HepG2 (cell line): ENCODE measurements around the gene ANTKMT. TPM values are rescaled to one million over a fixed set of nuclear protein-coding genes. Genes with fewer than 3 reads are reported as not detected.
A peak's percentile ranks its signal among the peaks of the same experiment; 100 is the strongest.

Experiments used
- ATAC-seq: fragments of 200-7000 bp; cut with Tn5 transposase; 3 replicates; pipeline ENCODE4 v1.9.1; 2020; ENCODE audit warnings: mild to moderate bottlenecking, moderate library complexity
- BruUV-seq: library from RNA; stranded (reverse); fragments of 400-500 nt; replicated peaks from 2 replicates; lab custom pipeline; 2021; lab: Mats Ljungman, UMichigan
- CTCF ChIA-PET: fragments of 300-600 bp; formaldehyde crosslinking; extraction: SDS; loops from one replicate; lab custom pipeline; 2021; ENCODE audit warnings: low total read pairs, inconsistent platforms, low intra/inter-chr PET ratio; lab: Yijun Ruan, JAX
- POLR2A ChIA-PET: fragments of 350-600 bp; sonication (Branson Sonifier 250); formaldehyde crosslinking; loops from one replicate; lab custom pipeline; 2020; ENCODE audit warnings: antibody characterized with exemption, inconsistent platforms; lab: Yijun Ruan, JAX
- DNase-seq: peaks from one replicate; pipeline ENCODE4 v3.0.0-alpha.2; 2015; ENCODE audit warnings: low spot score
- FAIRE-seq: peaks from 3 replicates; lab custom pipeline; 2011; peaks lifted over from hg19 to GRCh38; lab: Jason Lieb, UNC
- H2AFZ ChIP-seq: one replicate; pipeline ENCODE4 v1.6.1; 2011; ENCODE audit warnings: low read length, inconsistent platforms
- H3K27ac ChIP-seq: fragments of 300-600 bp; 3 replicates; pipeline ENCODE4 v1.8.0; 2011; ENCODE audit warnings: mixed run types, mild to moderate bottlenecking, mixed read lengths, low read length, inconsistent platforms; ENCODE audit not compliant: insufficient read depth; ENCODE audit errors: extremely low read length
- H3K27me3 ChIP-seq, 2 experiments: fragments of 200-600 bp in 1 of 2; 2 replicates in 1 of 2; 3 replicates in 1 of 2; pipeline versions ENCODE4 v1.6.0 to v1.8.0; 2011; ENCODE audit warnings: low read length in 2 of 2, mild to moderate bottlenecking in 2 of 2, moderate library complexity in 2 of 2, inconsistent platforms in 1 of 2; ENCODE audit not compliant: insufficient read depth in 2 of 2, control insufficient read depth in 1 of 2
- H3K36me3 ChIP-seq, 2 experiments: fragments of 200-600 bp in 1 of 2; replicated peaks in 1 of 2; 2 replicates in 1 of 2; 3 replicates in 1 of 2; pipeline versions ENCODE4 v1.5.1 to v1.8.0; 2011; ENCODE audit warnings: low read length in 2 of 2, inconsistent platforms in 1 of 2; ENCODE audit not compliant: insufficient read depth in 2 of 2, control insufficient read depth in 1 of 2
- H3K4me1 ChIP-seq: 2 replicates; pipeline ENCODE4 v1.5.1; 2012; ENCODE audit warnings: low read length, inconsistent platforms; ENCODE audit not compliant: insufficient read depth
- H3K4me2 ChIP-seq: 2 replicates; pipeline ENCODE4 v1.6.0; 2011; ENCODE audit warnings: low read depth, low read length, inconsistent platforms
- H3K4me3 ChIP-seq, 3 experiments: fragments of 200-600 bp in 1 of 3; sonication (generic), shearing (Covaris generic) in 1 of 3; replicated peaks in 1 of 3; 2 replicates each; pipeline ENCODE4 v1.5.1; 2011 to 2016; ENCODE audit warnings: low read length in 3 of 3, inconsistent platforms in 2 of 3, low read depth in 2 of 3, mild to moderate bottlenecking in 2 of 3, control low read depth in 1 of 3, mixed read lengths in 1 of 3; ENCODE audit not compliant: insufficient read depth in 1 of 3
- H3K79me2 ChIP-seq: one replicate; pipeline ENCODE4 v1.6.1; 2011; ENCODE audit warnings: low read length, inconsistent platforms; ENCODE audit not compliant: insufficient read depth
- H3K9ac ChIP-seq: 2 replicates; pipeline ENCODE4 v1.6.0; 2011; ENCODE audit warnings: mild to moderate bottlenecking, low read depth, low read length, inconsistent platforms; ENCODE audit not compliant: insufficient read depth
- H3K9me3 ChIP-seq: 2 replicates; pipeline ENCODE4 v1.5.1; 2012; ENCODE audit warnings: mild to moderate bottlenecking, low read length
- H4K20me1 ChIP-seq: 2 replicates; pipeline ENCODE4 v1.6.0; 2011; ENCODE audit warnings: inconsistent platforms, mild to moderate bottlenecking, low read length, moderate library complexity; ENCODE audit not compliant: insufficient read depth
- ARID4A ChIP-seq: sonication (generic); formaldehyde crosslinking; IDR thresholded peaks from 2 replicates; pipeline ENCODE4 v1.5.0; 2020; ENCODE audit warnings: mild to moderate bottlenecking, missing genetic modification reagents, borderline replicate concordance
- GATAD2A ChIP-seq: IDR thresholded peaks from 2 replicates; pipeline ENCODE4 v1.6.1; 2016
- HNF4A ChIP-seq: sonication (generic); formaldehyde crosslinking; IDR thresholded peaks from 2 replicates; pipeline ENCODE4 v1.4.0; 2020; ENCODE audit warnings: missing genetic modification reagents
- MAZ ChIP-seq, 2 experiments: sonication (generic) in 1 of 2; formaldehyde crosslinking in 1 of 2; IDR thresholded peaks; 2 replicates each; pipeline versions ENCODE4 v1.5.0 to v1.6.1; 2012 to 2020; ENCODE audit warnings: low read depth in 2 of 2, mild to moderate bottlenecking in 2 of 2, borderline replicate concordance in 1 of 2, improper control_type of control experiment in 1 of 2, low read length in 1 of 2, missing genetic modification reagents in 1 of 2, moderate library complexity in 1 of 2
- ZNF224 ChIP-seq: sonication (generic); formaldehyde crosslinking; IDR thresholded peaks from 2 replicates; pipeline ENCODE4 v1.5.0; 2020; ENCODE audit warnings: mild to moderate bottlenecking, missing genetic modification reagents
- ZNF780A ChIP-seq: sonication (generic); formaldehyde crosslinking; IDR thresholded peaks from 2 replicates; pipeline ENCODE4 v1.8.0; 2022; ENCODE audit warnings: mild to moderate bottlenecking, missing genetic modification reagents, moderate library complexity
- WGBS: methylation state at CpG from one replicate; pipeline ENCODE4 v1.1.6; 2017; ENCODE audit warnings: low lambda C conversion rate; 5-methylcytosine and 5-hydroxymethylcytosine counted together
- in situ Hi-C: cut with HindIII; loops from 2 replicates; pipeline ENCODE4 v1.10.0; 2017; ENCODE audit warnings: low pct_unique_long_range_greater_than_20kb; ENCODE audit not compliant: extremely low pct_ligation_motif_present
- intact Hi-C: fragments of 100-400 bp; cut with micrococcal nuclease; formaldehyde crosslinking; loops from one replicate; pipeline ENCODE4 v1.10.0; 2022; ENCODE audit not compliant: unreplicated experiment
- polyA plus RNA-seq, 8 experiments: library from polyadenylated mRNA; depleted of rRNA in 3 of 8; stranded (reverse) in 7 of 8; unstranded in 1 of 8; fragments of >200 nt; fragmentation: Illumina TruSeq in 4 of 8; extraction: Trizol in 4 of 8; gene quantifications; 2 replicates each; pipeline versions ENCODE4 v1.2.1 to v1.2.3, GENCODE V29; 2011 to 2016; ENCODE audit warnings: low read depth in 4 of 8, missing spikeins in 1 of 8, mixed read lengths in 1 of 8; ENCODE audit not compliant: insufficient read depth in 1 of 8
- total RNA-seq, 5 experiments: library from RNA; depleted of rRNA; stranded (reverse); fragments of >200 nt; fragmentation: Illumina TruSeq; extraction: Trizol; gene quantifications; 2 replicates each; pipeline ENCODE4 v1.2.3, GENCODE V29; 2016; ENCODE audit warnings: low read depth in 1 of 5
- TF ChIP-seq, protein P1 (sequence below): IDR thresholded peaks from 2 replicates; pipeline ENCODE4 v1.6.1; 2012; ENCODE audit warnings: low read length, improper control_type of control experiment
- TF ChIP-seq, protein P2 (sequence below): conservative IDR thresholded peaks from 2 replicates; pipeline ENCODE4 v1.6.1; 2018; ENCODE audit warnings: missing genetic modification reagents
- TF ChIP-seq, protein P3 (sequence below): IDR thresholded peaks from 2 replicates; pipeline ENCODE4 v1.6.1; 2016
- TF ChIP-seq, protein P4 (sequence below): sonication (generic); formaldehyde crosslinking; conservative IDR thresholded peaks from 2 replicates; pipeline ENCODE4 v1.5.0; 2020; ENCODE audit warnings: missing genetic modification reagents

The ANTKMT gene
- total and polyA plus RNA-seq, 2 of the 13 experiments (the other 11 are each of a cell fraction or from before 2014, with no cell fraction given) = 7.5 to 47.8 TPM

DNA sequence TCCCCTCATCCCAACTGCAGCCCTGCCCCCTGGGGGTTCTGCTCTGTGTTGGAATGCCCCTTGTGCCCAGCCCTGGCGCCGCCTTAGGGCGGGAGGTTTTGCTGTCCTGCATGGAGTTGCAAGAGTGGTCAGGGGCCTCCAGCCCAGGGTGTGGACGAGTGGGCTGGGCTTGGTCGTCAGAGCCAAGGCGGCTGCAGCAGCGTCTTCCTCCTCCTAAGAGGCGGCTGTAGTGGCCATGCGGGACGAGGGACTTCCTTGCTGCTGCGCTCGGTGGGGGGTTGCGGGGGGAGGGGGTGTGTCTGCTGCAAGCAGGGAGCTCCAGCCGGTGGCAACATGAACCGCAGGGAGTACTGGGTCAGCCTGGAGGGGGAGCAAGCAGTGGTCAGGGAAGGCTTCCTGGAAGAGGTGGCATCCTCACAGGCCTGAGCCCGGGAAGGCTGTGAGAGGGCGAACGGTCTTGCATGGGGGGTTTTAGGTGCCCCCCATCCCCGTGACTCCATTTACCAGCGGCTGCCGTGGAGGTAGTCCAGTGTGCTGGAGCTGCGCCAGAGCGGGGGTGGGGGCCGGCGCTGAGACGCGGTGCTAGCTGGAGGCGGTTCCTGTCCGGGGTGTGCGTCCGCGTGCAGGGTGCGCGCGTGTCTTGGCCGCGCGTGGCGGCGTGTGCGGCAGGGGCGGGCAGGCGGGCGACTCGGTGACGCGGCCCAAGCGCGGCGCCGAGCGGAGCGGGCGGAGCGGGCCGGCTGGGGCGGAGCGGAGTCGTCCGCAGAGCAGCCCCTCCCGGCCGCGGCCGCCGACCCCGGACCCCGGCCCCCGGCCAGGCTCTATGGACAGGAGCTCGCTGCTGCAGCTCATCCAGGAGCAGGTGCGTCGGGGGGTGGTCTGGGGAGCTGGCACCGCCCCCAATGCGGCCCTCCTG, 45.7 kb upstream of the ANTKMT start, which contains the start of gene RHBDL1:
Gene RHBDL1 (plus strand): TSS at position 704 of the 916 bp plus-strand sequence. CDS start 120 bp downstream, at position 824.
- ChIA-PET CTCF (no interaction called here), POLR2A (interaction anchor here (0.8 to 1.9 kb wide), 6 partner anchors 8 to 45 kb away, joined by 3 to 12 read pairs (median 4); partner anchors contain the start of genes RHOT2, WDR24 and WDR90)
- FAIRE-seq (no peak), ATAC-seq (peak; percentile 1), DNase-seq (peak; percentile 26)
- in situ Hi-C loops (no loop called here), intact Hi-C loops (no loop called here)
- H3K4me2 ChIP-seq = peak within 1 kb of the TSS; percentile 87
- no peaks in the 10 kb centered on the region for H3K79me2 ChIP-seq
- H4K20me1 ChIP-seq = no peaks in the 10 kb centered on the region
- no peaks in the 10 kb centered on the region for H3K9me3 ChIP-seq
- H3K9ac ChIP-seq = peak within 1 kb of the TSS; percentile 58
- H3K4me1 ChIP-seq = peaks cover 35% of the 10 kb centered on the region
- BruUV-seq = no TSS peak
- H3K36me3 ChIP-seq = peaks cover 18 to 32% of the 10 kb centered on the region in 2 experiments; a peak in 4 of 5 replicates
- WGBS = 31% methylated on average over 9 of the region's 73 CpGs
- H3K27me3 ChIP-seq = no peaks in the 10 kb centered on the region; a peak in 1 of 5 replicates
- peak within 1 kb of the TSS; percentile 42 to 74 (median 52); a peak in 5 of 6 replicates for H3K4me3 ChIP-seq
- H2AFZ ChIP-seq = no peak within 1 kb of the TSS
- peak within 1 kb of the TSS; percentile 60 for H3K27ac ChIP-seq
- TF ChIP-seq, protein P1, sequence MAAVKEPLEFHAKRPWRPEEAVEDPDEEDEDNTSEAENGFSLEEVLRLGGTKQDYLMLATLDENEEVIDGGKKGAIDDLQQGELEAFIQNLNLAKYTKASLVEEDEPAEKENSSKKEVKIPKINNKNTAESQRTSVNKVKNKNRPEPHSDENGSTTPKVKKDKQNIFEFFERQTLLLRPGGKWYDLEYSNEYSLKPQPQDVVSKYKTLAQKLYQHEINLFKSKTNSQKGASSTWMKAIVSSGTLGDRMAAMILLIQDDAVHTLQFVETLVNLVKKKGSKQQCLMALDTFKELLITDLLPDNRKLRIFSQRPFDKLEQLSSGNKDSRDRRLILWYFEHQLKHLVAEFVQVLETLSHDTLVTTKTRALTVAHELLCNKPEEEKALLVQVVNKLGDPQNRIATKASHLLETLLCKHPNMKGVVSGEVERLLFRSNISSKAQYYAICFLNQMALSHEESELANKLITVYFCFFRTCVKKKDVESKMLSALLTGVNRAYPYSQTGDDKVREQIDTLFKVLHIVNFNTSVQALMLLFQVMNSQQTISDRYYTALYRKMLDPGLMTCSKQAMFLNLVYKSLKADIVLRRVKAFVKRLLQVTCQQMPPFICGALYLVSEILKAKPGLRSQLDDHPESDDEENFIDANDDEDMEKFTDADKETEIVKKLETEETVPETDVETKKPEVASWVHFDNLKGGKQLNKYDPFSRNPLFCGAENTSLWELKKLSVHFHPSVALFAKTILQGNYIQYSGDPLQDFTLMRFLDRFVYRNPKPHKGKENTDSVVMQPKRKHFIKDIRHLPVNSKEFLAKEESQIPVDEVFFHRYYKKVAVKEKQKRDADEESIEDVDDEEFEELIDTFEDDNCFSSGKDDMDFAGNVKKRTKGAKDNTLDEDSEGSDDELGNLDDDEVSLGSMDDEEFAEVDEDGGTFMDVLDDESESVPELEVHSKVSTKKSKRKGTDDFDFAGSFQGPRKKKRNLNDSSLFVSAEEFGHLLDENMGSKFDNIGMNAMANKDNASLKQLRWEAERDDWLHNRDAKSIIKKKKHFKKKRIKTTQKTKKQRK = no peak
- TF ChIP-seq GATAD2A (CRISPR knock-in tag) (no peak), ZNF224 (no peak), ARID4A (CRISPR knock-in tag) (peak; percentile 54; the same call in 1 of the 2 replicates), HNF4A (CRISPR knock-in tag) (no peak), MAZ (IDR thresholded peaks at IDR 0.05; ENCODE audit: borderline replicate concordance, low read depth, low read length) (no peak), MAZ (CRISPR knock-in tag; IDR thresholded peaks at IDR 0.05; ENCODE audit: low read depth) (0 out of 2 replicates have a peak, but pooled peaks have one; percentile 4), ZNF780A (CRISPR knock-in tag) (no peak)
- TF ChIP-seq, protein P2, sequence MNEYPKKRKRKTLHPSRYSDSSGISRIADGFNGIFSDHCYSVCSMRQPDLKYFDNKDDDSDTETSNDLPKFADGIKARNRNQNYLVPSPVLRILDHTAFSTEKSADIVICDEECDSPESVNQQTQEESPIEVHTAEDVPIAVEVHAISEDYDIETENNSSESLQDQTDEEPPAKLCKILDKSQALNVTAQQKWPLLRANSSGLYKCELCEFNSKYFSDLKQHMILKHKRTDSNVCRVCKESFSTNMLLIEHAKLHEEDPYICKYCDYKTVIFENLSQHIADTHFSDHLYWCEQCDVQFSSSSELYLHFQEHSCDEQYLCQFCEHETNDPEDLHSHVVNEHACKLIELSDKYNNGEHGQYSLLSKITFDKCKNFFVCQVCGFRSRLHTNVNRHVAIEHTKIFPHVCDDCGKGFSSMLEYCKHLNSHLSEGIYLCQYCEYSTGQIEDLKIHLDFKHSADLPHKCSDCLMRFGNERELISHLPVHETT = no peak
- TF ChIP-seq, protein P3, sequence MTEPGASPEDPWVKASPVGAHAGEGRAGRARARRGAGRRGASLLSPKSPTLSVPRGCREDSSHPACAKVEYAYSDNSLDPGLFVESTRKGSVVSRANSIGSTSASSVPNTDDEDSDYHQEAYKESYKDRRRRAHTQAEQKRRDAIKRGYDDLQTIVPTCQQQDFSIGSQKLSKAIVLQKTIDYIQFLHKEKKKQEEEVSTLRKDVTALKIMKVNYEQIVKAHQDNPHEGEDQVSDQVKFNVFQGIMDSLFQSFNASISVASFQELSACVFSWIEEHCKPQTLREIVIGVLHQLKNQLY (CRISPR knock-in tag) = no peak
- TF ChIP-seq, protein P4, sequence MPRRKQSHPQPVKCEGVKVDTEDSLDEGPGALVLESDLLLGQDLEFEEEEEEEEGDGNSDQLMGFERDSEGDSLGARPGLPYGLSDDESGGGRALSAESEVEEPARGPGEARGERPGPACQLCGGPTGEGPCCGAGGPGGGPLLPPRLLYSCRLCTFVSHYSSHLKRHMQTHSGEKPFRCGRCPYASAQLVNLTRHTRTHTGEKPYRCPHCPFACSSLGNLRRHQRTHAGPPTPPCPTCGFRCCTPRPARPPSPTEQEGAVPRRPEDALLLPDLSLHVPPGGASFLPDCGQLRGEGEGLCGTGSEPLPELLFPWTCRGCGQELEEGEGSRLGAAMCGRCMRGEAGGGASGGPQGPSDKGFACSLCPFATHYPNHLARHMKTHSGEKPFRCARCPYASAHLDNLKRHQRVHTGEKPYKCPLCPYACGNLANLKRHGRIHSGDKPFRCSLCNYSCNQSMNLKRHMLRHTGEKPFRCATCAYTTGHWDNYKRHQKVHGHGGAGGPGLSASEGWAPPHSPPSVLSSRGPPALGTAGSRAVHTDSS (CRISPR knock-in tag) = no peak
